ENCODE measurements around the gene TMIGD2. TPM values are rescaled to one million over a fixed set of nuclear protein-coding genes. Genes with fewer than 3 reads are reported as not detected.

TMIGD2 gene
- total and polyA plus RNA-seq, 2 of the 4 experiments (the other 2 are of a cell fraction) = not detected

- in situ Hi-C loops (cut with MboI; ENCODE audit: low sequenced_read_pairs) = no loop called here
- peak within 1 kb of the TSS; percentile 89 for H2AFZ ChIP-seq (replicated peaks; ENCODE audit: low read length, poor library complexity)
- POLR2A ChIA-PET (ENCODE audit: unreplicated experiment) = no interaction called here
- H4K5ac ChIP-seq (ENCODE audit: low read depth, low read length) = peak within 1 kb of the TSS; percentile 96
- H3K27ac ChIP-seq (ENCODE audit: insufficient read depth, low read length) = peak within 1 kb of the TSS; percentile 79
- peak within 1 kb of the TSS; percentile 90; the same call in 1 of the 2 replicates for H3K23ac ChIP-seq (ENCODE audit: low read depth, low read length)
- peak within 1 kb of the TSS; percentile 87 for H3K18ac ChIP-seq (ENCODE audit: low read depth, low read length)
- DNase-seq (peak; percentile 99), ATAC-seq (ENCODE audit: low read depth) (peak; percentile 99)
- no peaks in the 10 kb centered on the region for H4K20me1 ChIP-seq (ENCODE audit: insufficient read depth, low read length)
- H3K27me3 ChIP-seq (ENCODE audit: control insufficient read depth, insufficient read depth, low read length) = no peaks in the 10 kb centered on the region
- peak within 1 kb of the TSS; percentile 89 for H3K4me2 ChIP-seq (ENCODE audit: low read depth, low read length)
- H2BK120ac ChIP-seq (ENCODE audit: low read depth, low read length) = peak within 1 kb of the TSS; percentile 69
- intact Hi-C loops (cut with micrococcal nuclease) = no loop called here
- H2BK15ac ChIP-seq (ENCODE audit: low read depth, low read length) = peak within 1 kb of the TSS; percentile 17; the same call in 1 of the 3 replicates
- H2BK5ac ChIP-seq (ENCODE audit: low read depth, low read length, poor library complexity, severe bottlenecking) = peak within 1 kb of the TSS; percentile 82
- no CpG with 5 or more reads among the region's 45 CpGs for WGBS, 2 experiments (ENCODE audit: extremely low coverage in 2 of 2, insufficient read length in 1 of 2)
- H4K8ac ChIP-seq (ENCODE audit: low read depth in 2 of 2, low read length in 2 of 2) = peak within 1 kb of the TSS; percentile 99
- H2AK9ac ChIP-seq (replicated peaks; ENCODE audit: low read depth, low read length, poor library complexity) = peak within 1 kb of the TSS; percentile 95
- peak within 1 kb of the TSS; percentile 96 for H3K4ac ChIP-seq (ENCODE audit: low read depth, low read length)
- H3K79me1 ChIP-seq (ENCODE audit: low read depth in 1 of 2, low read length in 2 of 2) = peaks cover 13 to 17% of the 10 kb centered on the region in 2 experiments; a peak in 3 of 4 replicates
- TF ChIP-seq USF2 (IDR thresholded peaks at IDR 0.05; ENCODE audit: low read depth, low read length) (peak; percentile 64), CTCF (conservative IDR thresholded peaks at IDR 0.05; ENCODE audit: low read depth, low read length) (peak; percentile 69), CHD1 (IDR thresholded peaks at IDR 0.05; ENCODE audit: low read depth, low read length) (no peak), FOS (IDR thresholded peaks at IDR 0.05; ENCODE audit: low read depth, low read length) (peak; percentile 93), MXI1 (IDR thresholded peaks at IDR 0.05; ENCODE audit: borderline replicate concordance, low read depth, low read length) (peak; percentile 85; the same call in 1 of the 2 replicates), MAFK (IDR thresholded peaks at IDR 0.05; ENCODE audit: low read depth, low read length) (peak; percentile 0; the same call in 1 of the 2 replicates), MAZ (IDR thresholded peaks at IDR 0.05; ENCODE audit: borderline replicate concordance, low read depth, low read length) (peak; percentile 65; the same call in 1 of the 2 replicates), POLR2A (IDR thresholded peaks at IDR 0.05; ENCODE audit: low read depth, low read length) (peak; percentile 92), RFX5 (IDR thresholded peaks at IDR 0.05; ENCODE audit: low read depth, low read length) (no peak), NFE2L2 (IDR thresholded peaks at IDR 0.05; ENCODE audit: low read depth, low read length) (no peak), RAD21 (IDR thresholded peaks at IDR 0.05; ENCODE audit: low read length) (peak; percentile 50), CEBPB (IDR thresholded peaks at IDR 0.05; ENCODE audit: low read depth, low read length) (peak; percentile 15; the same call in 1 of the 2 replicates), BHLHE40 (IDR thresholded peaks at IDR 0.05; ENCODE audit: low read depth, low read length) (no peak)
- H3K4me1 ChIP-seq (ENCODE audit: control insufficient read depth, insufficient read depth, low read length) = no peaks in the 10 kb centered on the region
- H3K14ac ChIP-seq (replicated peaks; ENCODE audit: low read depth, low read length) = peak within 1 kb of the TSS; percentile 95
- H4K91ac ChIP-seq (ENCODE audit: insufficient read depth, low read depth, low read length) = peak within 1 kb of the TSS; percentile 93
- H2AK5ac ChIP-seq (ENCODE audit: low read depth, low read length) = peak within 1 kb of the TSS; percentile 74
- H3K4me3 ChIP-seq (ENCODE audit: insufficient read depth, low read depth, low read length) = peak within 1 kb of the TSS; percentile 64
- peak within 1 kb of the TSS; percentile 90 for H3K56ac ChIP-seq (ENCODE audit: extremely low read depth, insufficient read depth, low read length)
- CTCF ChIA-PET = interaction anchor here (0.6 kb wide), 3 partner anchors 10 to 857 kb away, joined by 3 to 5 read pairs (median 3); no protein-coding TSS in a partner anchor
- BruUV-seq (replicated peaks) = no TSS peak
- peak within 1 kb of the TSS; percentile 83 for H3K9ac ChIP-seq (ENCODE audit: low read depth, low read length)
- peaks cover 21% of the 10 kb centered on the region for H3K36me3 ChIP-seq (ENCODE audit: control insufficient read depth, insufficient read depth, low read length)
- dilution Hi-C loops (cut with HindIII; ENCODE audit: low sequenced_read_pairs, unreplicated experiment) = no loop called here
- 0 out of 2 replicates have a peak, but pooled peaks cover 6% of the 10 kb centered on the region for H3K9me1 ChIP-seq (ENCODE audit: insufficient read depth, low read length)
- peak within 1 kb of the TSS; percentile 50; the same call in 1 of the 2 replicates for H2BK20ac ChIP-seq (ENCODE audit: low read depth, low read length)
- peaks cover under 1% of the 10 kb centered on the region; the same call in 1 of the 2 replicates for H3K9me3 ChIP-seq (ENCODE audit: control insufficient read depth, insufficient read depth, low read length)
Observed at GRCh38 chr19:4246767-4247593, 55.2 kb downstream of the TMIGD2 start, which contains the start of gene YJU2. Gene YJU2 (plus strand): TSS chr19:4247080. CDS start chr19:4247147, 67 bp downstream.
